ENCODE results near the gene TMEM53.

TMEM53 gene

DNA sequence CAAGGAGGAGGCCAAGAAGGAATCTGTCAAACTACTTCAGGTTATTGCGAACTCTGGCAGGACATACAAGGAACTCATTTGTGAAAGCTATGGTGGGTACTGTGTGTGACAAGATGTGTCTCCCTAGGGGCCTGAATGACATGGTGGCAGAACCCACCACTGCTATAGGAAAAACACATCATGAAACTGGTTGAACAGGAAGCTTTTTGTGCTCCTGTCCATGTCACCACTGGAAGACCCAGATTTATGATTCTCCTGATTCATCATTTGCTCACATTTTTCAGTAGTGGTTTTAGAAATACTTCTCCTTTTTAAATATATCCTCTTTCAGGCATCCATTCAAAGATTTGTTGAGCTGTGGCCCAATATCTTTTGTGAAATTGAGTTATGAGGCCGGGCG, 23.9 kb upstream of the TMEM53 start:
- DNase-seq (ENCODE audit: low read depth): no peak

DNA sequence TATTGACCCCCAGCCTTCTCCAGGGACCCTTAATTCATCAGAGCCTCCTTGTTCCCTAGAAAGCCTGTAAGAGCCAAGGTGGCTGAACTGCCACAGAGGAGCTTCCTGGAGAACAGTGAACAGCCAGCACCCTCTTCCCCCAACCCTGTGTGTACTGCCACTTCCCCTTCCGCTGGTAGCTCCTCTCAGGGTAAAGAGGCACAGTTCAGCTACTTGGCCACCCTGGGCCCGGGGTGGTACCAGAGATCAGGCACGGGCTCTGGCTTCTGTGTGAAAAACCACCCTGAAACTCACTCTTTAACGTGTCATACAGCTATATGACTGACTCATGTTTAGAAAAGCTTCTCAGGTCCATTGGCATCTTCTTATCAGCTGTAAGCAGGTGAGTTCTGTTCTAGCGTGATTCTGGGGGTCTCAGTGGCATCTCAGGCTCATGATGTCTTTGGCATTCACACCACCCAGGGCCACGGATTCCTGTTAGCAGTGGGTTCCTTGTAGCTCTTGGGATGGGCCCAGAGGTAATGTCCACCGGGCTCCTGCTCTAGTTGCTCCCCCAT, 22.6 kb upstream of the TMEM53 start:
- no peak for DNase-seq (ENCODE audit: low read depth)

DNA sequence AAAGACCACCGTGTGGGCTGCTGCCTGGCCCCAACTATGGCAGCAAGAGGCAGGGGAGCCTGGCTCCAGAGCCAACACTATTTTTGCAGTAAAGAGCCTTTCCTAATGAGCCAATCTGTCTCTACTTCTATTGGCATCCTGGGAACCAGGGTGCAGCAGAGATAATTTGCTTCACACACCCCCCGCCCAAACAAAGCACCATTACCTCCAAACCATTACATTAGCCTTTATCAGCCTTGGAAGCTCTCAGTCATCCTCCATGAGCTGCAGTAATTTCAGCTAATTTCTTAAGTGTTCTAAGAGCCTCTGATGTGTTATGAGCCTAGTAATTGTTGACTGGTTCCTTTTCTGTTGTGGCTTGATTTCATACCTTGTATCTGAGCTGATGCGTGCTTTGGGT, 21.8 kb upstream of the TMEM53 start:
- DNase-seq (ENCODE audit: low read depth): no peak

DNA sequence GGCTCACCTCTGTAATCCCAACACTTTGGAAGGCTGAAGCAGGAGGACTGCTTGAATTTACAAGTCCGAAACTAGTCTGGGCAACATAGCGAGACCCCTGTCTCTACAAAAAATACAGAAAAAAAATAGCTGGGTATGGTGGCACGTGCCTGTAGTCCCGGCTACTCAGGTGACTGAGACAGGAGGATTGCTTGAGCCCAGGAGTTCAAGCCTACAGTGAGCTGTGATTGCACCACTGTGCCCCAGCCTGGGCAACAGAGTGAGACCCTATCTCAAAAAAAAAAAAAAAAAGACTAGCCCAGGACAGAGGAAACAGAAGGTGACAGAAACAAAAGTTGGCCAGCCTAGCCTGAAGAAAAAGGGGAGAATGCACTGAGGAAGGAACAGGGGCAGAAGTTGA, 21.4 kb upstream of the TMEM53 start:
- DNase-seq (ENCODE audit: low read depth): no peak

GRCh38 chr1:44694863-44695478, 20.7 kb upstream of the TMEM53 start:
- DNase-seq (ENCODE audit: low read depth): no peak

DNA sequence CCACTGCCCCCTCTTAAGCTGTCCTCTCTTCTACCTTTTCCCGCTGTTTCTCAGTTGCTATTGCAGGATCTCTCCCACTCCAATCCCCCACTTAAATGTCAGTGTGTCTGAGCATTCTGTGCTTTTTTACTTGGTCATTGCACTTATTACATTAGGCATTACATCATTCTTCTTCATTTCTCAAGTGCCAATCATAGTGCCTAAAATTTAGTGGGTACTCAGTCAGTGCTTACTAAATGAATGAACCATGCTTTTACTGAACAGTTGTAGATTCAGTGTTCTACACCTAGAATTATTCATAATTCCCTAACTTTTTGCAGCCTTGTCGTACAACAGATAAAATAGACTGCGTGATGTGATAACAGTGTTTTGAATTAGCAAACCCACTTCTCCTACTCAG, 19.6 kb upstream of the TMEM53 start:
- DNase-seq (ENCODE audit: low read depth): no peak

GRCh38 chr1:44693159-44693558, 18.9 kb upstream of the TMEM53 start:
- no peak for DNase-seq (ENCODE audit: low read depth)

DNA sequence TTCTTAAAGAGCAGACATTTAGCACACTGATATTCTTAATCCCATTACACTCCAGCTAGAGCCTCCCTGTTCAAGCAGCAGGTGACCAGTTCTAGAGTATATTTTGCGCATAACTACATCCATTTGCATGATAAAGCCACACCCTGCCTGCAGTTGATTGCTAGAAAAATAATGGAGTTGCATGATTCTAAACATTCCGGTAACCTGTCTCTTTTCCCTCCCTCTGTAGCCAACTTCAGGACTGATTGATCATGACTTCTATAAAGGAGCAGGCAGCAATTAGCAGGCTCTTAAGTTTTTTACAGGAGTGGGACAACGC, 15.1 kb upstream of the TMEM53 start:
- DNase-seq (ENCODE audit: low read depth): no peak

DNA sequence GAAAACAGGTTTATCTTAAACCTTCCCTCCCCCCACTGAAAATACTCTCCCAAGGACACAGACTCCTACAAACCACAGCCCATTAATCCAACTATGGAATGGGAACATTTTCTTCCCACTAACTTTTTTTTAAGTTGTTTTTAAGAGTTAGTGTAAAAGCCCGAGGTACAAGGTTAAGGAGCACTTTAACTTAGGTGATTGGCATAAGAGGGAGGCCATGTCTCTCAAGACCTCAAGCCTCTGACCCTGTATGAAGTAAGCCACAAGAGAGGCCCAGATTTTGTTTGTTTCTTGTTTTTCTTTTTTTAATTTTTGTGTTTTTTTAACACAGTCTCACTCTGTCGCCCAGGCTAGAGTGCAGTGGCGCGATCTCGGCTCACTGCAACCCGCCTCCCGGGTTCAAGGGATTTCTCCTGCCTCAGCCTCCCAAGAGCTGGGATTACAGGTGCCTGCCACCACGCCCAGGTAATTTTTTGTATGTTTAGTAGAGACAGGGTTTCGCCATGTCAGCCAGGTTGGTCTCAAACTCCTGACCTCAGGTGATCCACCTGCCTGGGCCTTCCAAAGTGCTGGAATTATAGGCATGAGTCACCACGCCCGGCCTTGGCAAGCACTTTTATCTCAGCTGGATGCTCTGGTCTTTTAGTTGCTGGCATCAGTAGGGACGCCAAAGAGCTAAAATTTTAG, 14.6 kb upstream of the TMEM53 start:
- no peak for DNase-seq (ENCODE audit: low read depth)

DNA sequence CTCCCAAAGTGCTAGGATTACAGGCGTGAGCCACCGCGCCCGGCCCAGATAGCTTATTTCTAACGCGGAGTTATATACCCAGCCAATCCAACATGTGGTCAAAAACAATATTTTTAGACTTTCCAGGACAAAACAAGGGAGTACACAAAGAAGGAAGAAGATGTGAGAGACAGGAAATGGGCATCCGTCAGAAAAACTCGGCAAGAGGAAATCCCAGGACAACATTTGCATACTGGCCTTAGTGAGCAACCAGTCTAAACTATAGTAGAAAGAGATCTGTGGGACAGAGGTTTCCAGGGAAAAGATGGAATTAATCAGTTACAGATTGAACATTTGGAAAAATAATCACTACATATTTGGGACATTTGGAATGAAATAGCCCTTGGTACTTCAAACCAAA, 11.6 kb upstream of the TMEM53 start:
- DNase-seq (ENCODE audit: low read depth): no peak

- no peak for DNase-seq (ENCODE audit: low read depth)
Observed at GRCh38 chr1:44685218-44685617, 10.9 kb upstream of the TMEM53 start.

DNA sequence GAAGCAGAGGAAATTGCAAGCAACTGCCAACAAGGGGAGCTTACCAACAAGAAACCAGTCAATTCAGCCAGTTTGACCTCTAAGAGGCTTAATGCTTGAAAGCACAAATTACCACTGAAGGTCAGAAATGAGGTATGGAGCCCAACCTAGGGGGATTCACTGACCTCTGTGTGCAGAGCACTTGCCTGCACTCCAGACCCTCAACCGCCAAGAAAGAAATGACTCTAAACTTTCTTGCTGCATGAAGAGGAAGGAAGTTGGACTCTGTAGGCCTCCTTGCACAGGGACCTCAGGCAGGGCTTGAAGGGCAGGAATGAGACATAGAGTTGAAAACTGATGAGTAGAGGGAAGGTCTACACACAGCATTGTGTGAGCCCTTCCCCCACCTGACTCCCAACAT, 10.2 kb upstream of the TMEM53 start:
- DNase-seq (ENCODE audit: low read depth): no peak

GRCh38 chr1:44682883-44683265, 8.6 kb upstream of the TMEM53 start:
- DNase-seq (ENCODE audit: low read depth): no peak

DNA sequence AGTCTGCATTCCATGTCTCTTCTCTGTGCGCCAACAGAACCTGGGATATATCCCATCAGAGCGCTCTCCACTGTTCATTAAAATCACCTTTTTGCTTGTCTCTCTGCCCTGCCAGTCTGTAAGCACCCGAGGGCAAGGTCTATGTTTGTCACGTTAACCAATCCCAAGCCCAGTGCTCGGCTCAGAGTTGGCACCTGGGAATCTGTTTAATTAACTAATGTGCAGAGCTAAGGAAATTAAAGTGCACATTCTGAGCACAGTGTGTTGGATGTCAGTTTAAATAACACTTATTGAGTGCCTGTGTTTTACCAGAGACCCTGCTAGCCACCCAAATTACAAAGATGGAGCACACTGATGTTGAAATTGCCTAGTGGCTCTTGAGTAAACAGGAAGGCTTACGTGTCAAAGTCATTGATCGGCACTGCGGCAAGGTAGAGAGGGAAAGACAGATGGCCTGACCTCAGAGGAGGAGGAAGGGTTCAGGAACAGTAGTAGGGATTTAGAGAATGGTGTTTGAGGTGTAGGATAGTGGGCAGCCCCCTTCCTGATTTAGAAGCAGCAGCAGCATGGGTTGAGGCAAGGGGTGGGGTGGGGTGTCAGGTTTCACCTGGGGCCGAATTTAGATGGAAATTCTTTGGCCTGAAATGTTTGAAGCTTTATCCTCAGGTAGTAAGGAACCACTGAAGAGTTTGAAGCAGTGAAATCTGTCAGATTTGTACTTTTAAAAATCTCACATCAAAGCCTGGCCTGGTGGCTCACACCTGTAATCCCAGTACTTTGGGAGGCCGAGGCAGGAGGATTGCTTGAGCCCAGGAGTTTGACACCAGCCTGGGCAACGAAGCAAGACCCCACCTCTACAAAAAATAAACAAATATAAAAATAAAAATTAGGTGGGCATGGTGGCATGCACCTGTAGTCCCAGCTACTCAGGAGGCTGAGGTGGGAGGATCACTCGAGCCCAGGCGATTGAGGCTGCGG, 7.9 kb upstream of the TMEM53 start:
- DNase-seq (ENCODE audit: low read depth): no peak

- DNase-seq (ENCODE audit: low read depth): no peak
Observed at GRCh38 chr1:44679468-44679867, 5.2 kb upstream of the TMEM53 start.

DNA sequence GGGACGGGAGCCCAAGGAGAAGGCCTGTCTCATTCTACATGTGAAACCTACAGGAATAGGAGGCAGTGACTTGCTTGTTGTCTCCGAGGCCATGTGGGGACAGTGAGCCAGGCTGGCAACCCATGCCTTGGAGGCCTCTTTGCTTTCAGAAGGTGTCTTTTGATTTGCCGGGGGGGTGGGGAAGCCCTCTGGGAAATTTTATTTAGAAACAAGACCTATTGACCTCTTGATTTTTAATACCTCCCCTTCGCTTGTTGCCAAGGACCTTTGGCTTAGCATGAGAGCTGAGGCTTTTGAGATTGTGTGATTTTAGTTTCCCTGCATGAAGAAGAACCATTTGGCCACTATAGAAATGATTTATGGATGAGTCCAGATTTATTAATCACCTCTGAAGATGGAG, 4.3 kb upstream of the TMEM53 start:
- no peak for DNase-seq (ENCODE audit: low read depth)

GRCh38 chr1:44678120-44678519, 3.8 kb upstream of the TMEM53 start:
- DNase-seq (ENCODE audit: low read depth): no peak

GRCh38 chr1:44677201-44677766, 3.0 kb upstream of the TMEM53 start:
- DNase-seq (ENCODE audit: low read depth): no peak

DNA sequence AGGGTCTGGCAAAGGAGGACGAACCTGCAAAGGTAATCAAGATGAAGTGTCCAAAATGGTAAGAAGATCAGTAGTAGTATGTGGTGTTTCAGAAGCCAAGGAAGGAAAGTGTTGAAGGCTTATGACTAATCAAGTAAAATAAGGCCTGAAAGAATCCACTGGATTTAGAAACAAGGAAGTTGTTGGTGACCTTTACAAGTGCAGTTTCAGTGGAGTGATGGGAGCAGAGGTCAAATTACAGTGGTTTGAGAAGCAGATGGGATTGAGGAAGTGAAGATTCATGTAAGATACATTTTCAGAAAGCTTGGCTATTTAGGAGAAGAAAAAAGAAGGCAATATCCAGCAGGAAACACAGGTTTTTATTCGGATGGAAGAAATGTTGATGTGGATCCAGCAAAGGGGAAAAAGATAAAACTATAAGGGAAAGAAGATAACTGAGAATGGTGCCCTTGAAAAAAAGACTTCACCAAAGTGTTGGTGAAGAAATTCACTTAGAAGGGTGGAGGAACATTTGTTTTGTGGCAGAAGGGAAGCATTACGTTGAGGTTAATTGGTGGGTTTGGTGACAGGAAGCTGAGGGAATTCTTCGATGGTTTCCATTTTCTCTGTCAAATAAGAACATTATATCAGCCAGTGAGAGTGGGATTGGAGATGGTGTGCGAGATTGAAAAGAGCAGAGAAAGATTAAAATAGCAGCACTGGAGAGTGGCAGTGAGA, 2.4 kb upstream of the TMEM53 start:
- no peak for DNase-seq (ENCODE audit: low read depth)

- no peak for DNase-seq (ENCODE audit: low read depth)
Observed at GRCh38 chr1:44675186-44675585, 905 bp upstream of the TMEM53 start.

DNA sequence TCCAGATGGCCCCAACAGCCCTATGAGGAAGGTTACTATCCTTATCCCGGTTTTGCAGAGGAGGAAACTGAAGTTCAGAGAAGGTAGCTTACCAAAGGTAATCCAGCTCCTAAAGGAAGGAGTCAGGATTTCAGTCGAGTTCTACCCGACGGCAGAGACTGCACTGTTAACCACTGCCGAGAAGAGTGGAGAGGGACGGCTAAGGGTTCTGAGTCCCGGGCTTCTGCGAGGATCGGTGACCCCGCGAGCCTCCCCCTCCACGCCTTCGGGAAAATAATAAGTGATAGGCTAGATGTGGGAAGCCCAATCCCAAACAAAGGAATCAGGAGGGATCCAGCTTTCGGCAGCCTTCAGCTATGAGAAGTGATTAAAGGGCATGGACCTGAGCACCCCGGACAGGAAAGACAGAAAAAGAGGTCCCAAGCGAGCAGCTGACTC, 587 bp downstream of the TMEM53 start:
- no peak for DNase-seq (ENCODE audit: low read depth)

Measured in T follicular helper cell (primary cell).